Measurements from ENCODE around the gene SIVA1.

Gene SIVA1

GRCh38 chr14:104731320-104732294 lies 21.3 kb upstream of the SIVA1 start:
- intact Hi-C loops (cut with DNase I), result no loop called here

DNA sequence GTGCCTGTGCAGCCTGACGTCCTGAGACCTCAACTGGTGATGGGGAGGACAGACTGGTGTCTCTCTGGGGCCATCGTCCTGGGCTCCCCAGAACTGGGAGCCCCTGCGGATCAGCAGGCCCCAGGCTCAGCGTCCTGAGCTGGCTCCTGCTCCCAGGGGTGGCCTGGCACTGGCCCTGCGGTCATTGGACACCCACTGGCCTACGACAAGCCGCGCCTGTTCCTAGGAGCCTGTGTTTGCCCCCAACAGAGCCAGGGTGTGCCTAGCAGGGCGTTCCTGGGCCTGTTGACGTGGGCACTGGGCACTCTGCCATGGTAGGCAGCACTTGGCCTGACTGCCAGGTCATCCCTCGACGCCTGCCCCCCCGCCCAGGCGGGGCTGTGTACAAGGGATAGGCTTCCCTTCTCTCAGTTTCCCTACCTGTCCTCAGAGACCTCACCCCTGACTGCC lies 20.6 kb upstream of the SIVA1 start:
- intact Hi-C loops (cut with DNase I), result no loop called here
- DNase-seq, result peak in 5 of 42 donors; percentile 45 to 57 (median 50)

More at GRCh38 chr14:104731320-104732294, 21.3 kb upstream of the SIVA1 start:
- DNase-seq, result no peak

DNA sequence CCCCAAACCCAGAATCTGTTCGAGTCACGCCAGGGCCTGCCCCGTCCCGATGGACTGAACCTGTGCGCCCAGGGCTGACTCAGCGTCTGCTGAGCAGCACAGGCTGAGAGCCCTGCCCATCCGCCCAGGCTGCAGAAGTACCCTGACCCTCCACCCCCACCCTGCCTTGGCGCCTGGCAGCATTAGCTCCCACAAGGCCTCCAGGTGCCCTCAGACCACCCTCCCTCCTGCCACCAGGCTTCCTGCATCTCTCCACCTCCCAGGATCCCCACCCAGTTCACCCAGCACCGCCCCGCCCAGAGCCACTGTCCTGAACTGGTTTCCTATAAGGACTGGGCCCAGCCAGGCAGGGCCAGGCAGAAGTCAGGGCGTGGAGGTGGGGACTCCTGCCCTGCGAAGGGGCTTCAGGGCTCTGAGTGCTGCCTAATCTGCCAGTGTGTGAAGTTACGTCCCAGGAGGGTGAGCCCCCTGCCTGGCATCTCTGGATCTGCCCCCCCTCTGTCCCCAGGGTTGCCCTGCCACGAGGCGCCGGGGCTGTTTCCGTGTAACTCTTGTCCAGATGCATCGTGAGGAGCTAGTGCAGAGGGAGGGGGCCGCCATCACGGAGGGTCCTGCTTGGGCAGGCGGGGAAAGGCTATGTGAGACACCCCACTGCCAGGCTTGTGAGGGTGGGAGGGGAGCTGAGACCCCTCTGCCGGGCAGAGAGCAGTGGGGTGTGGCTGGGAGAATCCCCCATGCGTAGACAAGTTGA lies 19.8 kb upstream of the SIVA1 start:
- no peak for DNase-seq
- intact Hi-C loops (cut with DNase I), result no loop called here

GRCh38 chr14:104734051-104734587 lies 18.8 kb upstream of the SIVA1 start:
- intact Hi-C loops (cut with DNase I), result no loop called here
- no peak for DNase-seq

DNA sequence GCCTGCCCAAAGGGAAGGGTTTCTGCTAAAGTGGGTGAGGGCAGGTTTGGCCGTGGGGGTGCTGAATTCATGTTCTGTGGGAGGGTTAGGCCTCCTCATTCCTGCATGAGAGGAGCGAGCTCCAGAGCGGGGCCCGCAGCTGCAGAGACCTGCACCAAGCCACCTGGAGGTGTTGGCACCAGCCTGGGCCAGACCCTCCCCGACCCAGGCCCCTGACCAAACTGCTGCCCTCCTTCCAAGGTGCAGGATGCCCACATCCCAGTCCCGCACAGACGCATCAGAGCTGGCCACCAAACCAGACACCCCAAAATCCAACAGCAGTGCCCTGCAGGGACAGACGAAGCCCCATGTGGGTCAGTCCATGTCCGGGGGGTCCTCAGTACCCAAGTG lies 18.4 kb upstream of the SIVA1 start:
- intact Hi-C loops (cut with DNase I), result no loop called here
- DNase-seq, result no peak

DNA sequence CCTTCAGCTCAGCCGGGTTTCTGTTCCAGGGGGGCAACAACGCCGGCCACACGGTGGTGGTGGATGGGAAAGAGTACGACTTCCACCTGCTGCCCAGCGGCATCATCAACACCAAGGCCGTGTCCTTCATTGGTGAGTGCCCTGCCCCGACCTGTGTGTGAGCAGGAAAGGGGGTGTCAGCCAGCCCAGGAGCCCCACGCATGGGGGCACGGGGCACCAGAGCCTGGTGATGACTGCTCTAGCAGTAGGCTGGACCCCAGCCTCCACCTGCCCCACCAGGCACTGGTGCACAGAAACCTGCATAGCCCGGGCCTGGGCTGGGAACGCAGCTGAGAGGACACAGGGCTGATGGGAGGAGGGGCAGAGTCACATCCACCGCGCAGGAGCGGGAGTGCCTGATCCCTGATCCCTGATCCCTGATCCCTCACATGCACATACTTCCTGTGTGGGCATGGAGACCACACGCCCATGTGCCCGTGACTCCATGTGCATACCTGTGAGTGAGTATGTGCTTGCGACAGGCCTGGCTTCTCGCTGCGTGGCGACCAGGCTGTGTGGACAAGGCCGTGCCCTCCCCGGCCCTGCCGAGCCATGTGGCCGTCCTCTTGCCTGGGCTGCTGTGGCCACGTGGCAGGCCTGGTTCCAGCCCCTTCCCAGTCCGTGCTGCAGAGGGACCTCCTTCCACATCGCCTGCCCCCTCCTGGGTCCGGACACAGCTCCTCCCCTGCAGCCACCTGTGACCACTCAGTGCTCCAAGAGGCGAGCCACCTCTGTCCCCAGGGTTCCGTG lies 17.8 kb upstream of the SIVA1 start:
- intact Hi-C loops (cut with DNase I), result no loop called here
- no peak for DNase-seq

DNA sequence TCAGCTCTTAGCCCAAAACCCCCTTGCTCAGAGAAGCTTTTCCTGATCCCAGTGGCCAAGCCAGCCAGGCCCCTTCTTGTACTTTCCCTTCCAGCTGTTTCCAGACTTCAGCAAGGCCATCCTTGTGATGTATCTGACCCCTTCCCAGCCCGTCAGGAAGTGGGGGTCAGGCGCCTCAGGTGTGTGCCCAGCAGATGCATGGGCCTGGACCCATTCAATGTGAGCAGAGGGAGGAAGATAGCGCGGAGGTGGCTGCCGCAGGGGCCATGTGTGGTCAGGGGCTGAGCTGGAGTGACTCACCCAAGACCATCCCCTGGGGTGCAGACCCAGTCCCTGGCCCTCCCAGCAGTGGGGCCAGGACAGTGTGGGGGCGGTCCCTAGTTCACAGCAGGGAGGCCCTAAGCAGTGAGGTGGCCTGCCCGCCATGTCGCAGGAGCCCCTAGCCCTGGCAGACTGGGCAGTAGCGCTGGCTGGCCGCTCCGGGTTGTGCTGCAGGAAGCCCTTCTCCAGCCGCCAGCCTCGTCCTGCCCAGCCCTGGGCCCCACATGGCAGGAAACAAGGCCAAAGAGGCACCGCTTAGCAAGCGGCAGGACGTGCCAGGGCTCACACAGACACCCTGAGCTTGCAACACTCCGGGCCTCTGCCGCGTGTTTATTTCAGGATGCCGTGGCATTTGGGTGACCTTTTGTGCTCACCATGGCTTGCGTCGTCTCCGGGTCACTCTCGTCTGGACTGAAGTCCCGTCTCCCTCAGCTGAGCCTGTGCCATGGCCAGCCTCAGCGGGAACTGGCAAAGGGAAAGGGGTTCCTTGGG lies 16.9 kb upstream of the SIVA1 start:
- intact Hi-C loops (cut with DNase I), result no loop called here
- DNase-seq, result peak; percentile 39 to 91 (median 72)

DNA sequence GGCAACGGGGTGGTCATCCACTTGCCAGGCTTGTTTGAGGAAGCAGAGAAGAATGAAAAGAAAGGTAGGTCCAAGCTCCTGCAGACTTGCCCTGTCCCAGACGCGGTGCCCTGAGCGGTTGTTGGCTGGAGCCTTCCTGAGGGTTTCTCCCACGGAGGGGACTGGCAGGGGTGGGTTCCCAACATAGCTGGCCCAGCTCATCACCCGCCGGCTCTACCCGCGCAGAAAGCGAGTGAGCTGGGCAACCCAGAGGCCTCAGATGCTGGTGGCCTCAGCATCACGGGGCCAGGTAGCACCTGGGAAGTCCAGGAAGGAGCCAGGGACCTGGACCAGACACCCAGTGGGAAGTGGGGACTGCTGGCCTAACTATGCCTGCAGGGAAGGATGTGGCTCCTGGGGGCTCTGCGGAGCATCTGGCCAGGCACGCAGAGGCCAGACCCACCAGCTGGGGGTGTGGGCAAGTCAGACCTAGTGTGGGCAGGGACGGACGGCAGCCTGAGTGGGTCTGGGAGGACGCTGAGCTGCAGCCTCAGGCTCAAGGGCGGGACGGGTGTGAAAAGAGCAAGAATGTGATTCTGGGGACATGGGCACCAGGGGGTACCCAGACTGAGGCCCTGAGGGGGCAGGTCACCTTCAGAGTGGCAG lies 14.4 kb upstream of the SIVA1 start:
- no peak for DNase-seq
- intact Hi-C loops (cut with DNase I), result no loop called here

DNA sequence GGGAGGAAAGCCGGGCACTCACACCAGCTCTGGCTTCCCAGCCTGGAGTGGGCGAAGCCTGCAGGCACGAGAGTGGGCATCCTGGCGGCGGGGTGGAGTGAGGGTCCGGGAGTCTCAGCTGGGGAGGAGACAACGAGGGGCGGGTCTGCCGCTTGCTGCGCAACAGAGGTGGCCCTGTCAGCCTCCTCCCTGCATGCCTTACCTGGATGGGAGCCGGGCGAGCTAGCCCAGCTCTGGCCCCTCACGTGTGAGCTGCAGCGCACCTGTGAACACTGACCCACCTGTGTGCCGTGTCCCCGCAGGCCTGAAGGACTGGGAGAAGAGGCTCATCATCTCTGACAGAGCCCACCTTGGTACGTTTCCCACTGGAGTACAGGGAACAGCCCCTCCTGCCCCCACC lies 13.9 kb upstream of the SIVA1 start:
- intact Hi-C loops (cut with DNase I), result no loop called here
- DNase-seq, result no peak

- DNase-seq, result no peak
- intact Hi-C loops (cut with DNase I), result no loop called here
Observed at GRCh38 chr14:104739546-104740516, 13.1 kb upstream of the SIVA1 start.

DNA sequence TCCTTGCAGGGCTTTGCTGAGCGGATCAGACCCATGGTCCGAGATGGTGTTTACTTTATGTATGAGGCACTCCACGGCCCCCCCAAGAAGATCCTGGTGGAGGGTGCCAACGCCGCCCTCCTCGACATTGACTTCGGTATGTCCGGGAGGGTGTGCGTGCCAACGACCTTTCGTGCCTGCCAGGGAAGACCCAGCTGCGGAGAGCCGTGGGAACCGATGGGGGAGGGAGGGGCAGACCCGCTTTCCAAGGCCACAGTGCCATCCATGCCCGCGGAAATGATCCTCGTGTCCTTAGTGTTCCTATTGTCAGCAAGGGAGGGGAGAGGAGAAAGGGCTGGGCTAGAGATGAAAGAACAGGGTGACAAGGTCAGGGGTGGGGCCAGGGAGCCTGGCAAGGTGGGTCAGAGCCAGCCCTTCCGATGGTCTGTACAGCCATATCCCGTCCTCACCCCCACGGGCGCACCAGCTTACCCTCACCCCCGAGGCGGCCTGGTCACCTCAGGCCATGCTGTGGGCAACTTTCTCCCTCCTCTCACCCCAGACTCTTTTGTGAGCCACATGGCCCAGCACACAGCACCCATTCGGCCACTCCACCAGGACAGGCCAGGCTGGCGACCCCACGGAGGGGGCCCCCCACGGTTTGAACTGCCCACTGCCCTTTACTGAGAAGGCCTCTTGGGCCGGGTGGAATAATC lies 11.7 kb upstream of the SIVA1 start:
- peak in 1 of 42 donors; percentile 1 for DNase-seq
- intact Hi-C loops (cut with DNase I), result no loop called here

GRCh38 chr14:104741803-104742251 lies 11.1 kb upstream of the SIVA1 start:
- DNase-seq, result no peak
- intact Hi-C loops (cut with DNase I), result no loop called here

GRCh38 chr14:104742586-104743455 lies 10.1 kb upstream of the SIVA1 start:
- intact Hi-C loops (cut with DNase I), result no loop called here
- DNase-seq, result no peak

- intact Hi-C loops (cut with DNase I), result no loop called here
- peak in 25 of 42 donors; percentile 39 to 80 (median 60) for DNase-seq
Observed at GRCh38 chr14:104743461-104744380, 9.2 kb upstream of the SIVA1 start.
